Esophagus (tissue), 2 donors: ENCODE data around the gene REG3G. TPM values are rescaled to one million over a fixed set of nuclear protein-coding genes. Genes with fewer than 3 reads are reported as not detected.
"Not testable (repeated sequence)": the region's sequence is repeated elsewhere in the genome, so short reads cannot be mapped to it uniquely, and the experiment has no call there.

ENCODE experiments used
- H3K27ac ChIP-seq, 2 donors: one replicate each; pipeline ENCODE4 v1.5.1; 2013; ENCODE audit warnings: low read depth in 2 of 2, mild to moderate bottlenecking in 2 of 2, inconsistent platforms in 1 of 2, low read length in 1 of 2, moderate library complexity in 1 of 2
- H3K27me3 ChIP-seq, 2 donors: one replicate each; pipeline ENCODE4 v1.6.1; 2013; ENCODE audit warnings: low read length in 2 of 2, control low read depth in 1 of 2, mild to moderate bottlenecking in 1 of 2; ENCODE audit not compliant: insufficient read depth in 2 of 2, control insufficient read depth in 1 of 2
- H3K36me3 ChIP-seq, 2 donors: one replicate each; pipeline ENCODE4 v1.6.1; 2013; ENCODE audit warnings: low read length in 1 of 2; ENCODE audit not compliant: control insufficient read depth in 2 of 2, insufficient read depth in 2 of 2
- H3K4me1 ChIP-seq, 2 donors: one replicate each; pipeline ENCODE4 v1.6.1; 2013; ENCODE audit warnings: low read length in 1 of 2; ENCODE audit not compliant: control insufficient read depth in 2 of 2, insufficient read depth in 2 of 2
- H3K4me3 ChIP-seq, 2 donors: one replicate each; pipeline ENCODE4 v1.5.1; 2013; ENCODE audit warnings: low read length in 2 of 2, mild to moderate bottlenecking in 2 of 2, low read depth in 1 of 2, moderate library complexity in 1 of 2
- H3K9me3 ChIP-seq, 2 donors: one replicate each; pipeline ENCODE4 v1.6.1; 2013; ENCODE audit warnings: mild to moderate bottlenecking in 2 of 2, low read depth in 1 of 2, low read length in 1 of 2, moderate library complexity in 1 of 2; ENCODE audit not compliant: control insufficient read depth in 2 of 2, insufficient read depth in 1 of 2
- WGBS, 2 donors: extraction: QIAGEN DNeasy Blood & Tissue Kit; methylation state at CpG; one replicate each; pipeline ENCODE4 v1.1.7; 2013; 5-methylcytosine and 5-hydroxymethylcytosine counted together
- polyA plus RNA-seq, 2 donors: library from polyadenylated mRNA; stranded (reverse); fragments of 200-250 nt; gene quantifications; one replicate each; pipeline ENCODE4 v1.2.3, GENCODE V29; 2013
- donor health status: healthy with polysubstance abuse.
- donor health status: Bipolar disorder and iron deficiency.

REG3G gene
- polyA plus RNA-seq, 2 donors, result not detected

DNA sequence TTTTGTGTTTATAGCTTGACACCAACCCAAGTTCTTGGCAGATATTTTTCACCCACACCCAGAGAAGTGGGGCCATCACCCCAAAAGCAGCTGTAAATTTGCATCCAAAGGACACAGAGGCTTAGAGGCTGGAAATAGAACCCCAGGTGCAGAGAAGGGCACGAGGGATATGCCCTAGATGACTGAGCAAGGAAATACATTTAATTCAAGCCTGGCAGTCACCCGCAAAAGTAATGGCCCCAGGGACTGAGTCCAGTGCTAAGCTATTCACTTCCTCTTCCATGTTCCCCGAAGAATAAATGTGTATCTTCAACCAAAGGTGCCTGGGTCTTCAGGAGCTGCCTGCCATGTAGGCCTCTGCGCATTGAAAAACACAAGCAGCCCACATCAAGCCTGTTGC, 14.0 kb upstream of the REG3G start:
- H3K27ac ChIP-seq, result no peak overlapping the region
- H3K27me3 ChIP-seq, result no peaks in the 10 kb centered on the region
- H3K4me1 ChIP-seq, result no peaks in the 10 kb centered on the region
- no peaks in the 10 kb centered on the region for H3K9me3 ChIP-seq
- no peak overlapping the region for H3K4me3 ChIP-seq
- WGBS, 2 donors, result 57 to 72% methylated on average over 4 of the region's 4 CpGs
- H3K36me3 ChIP-seq, result no peaks in the 10 kb centered on the region

DNA sequence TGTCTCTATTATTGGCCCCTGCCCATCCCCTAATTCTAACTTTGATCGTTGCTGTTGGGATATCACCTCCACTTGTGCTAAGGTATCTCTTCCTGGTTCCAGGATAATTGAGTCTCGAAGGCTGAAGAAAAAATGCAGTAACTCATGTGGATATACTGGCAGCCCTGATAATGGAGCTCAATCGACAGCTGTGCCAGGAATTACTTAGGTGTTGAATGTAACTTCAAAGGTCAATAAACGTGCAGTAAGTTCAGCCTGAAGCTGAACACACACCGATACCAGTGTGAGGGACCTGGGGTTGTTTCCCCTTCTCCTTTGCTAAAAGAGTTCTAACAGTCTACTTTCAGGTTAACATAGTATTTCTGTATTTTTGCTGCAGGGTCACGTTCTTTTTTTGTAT, 11.9 kb upstream of the REG3G start:
- Histone ChIP-seq H3K4me3 (no peak overlapping the region), H3K27me3 (no peaks in the 10 kb centered on the region)
- WGBS, 2 donors, result 46 to 66% methylated on average over 6 of the region's 6 CpGs

DNA sequence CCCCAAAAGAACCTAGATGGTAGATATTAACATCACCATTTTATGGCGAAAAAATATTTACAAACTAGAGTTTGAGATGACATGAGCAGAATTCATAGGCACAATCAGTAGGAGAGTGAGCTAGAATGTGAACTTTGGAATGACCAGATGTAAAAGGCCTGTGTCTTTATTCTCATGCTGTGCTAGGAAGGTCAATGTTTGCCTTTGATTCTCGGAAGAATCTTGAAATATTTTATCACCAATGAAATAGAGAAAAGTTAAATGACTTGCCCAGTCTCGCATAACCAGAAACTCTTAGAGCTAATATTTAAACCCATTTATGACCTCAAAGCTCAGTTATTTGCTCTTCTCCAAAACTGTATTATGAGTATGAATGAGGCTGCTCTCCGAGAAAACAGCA, 9.2 kb upstream of the REG3G start:
- Histone ChIP-seq H3K4me1 (no peaks in the 10 kb centered on the region), H3K27ac (no peak overlapping the region), H3K36me3 (no peaks in the 10 kb centered on the region), H3K27me3 (no peaks in the 10 kb centered on the region), H3K4me3 (no peak overlapping the region), H3K9me3 (no peaks in the 10 kb centered on the region)
- 51 to 61% methylated on average over 4 of the region's 4 CpGs for WGBS, 2 donors

More for the DNA sequence above, 11.9 kb upstream of the REG3G start:
- no peaks in the 10 kb centered on the region for H3K9me3 ChIP-seq
- no peaks in the 10 kb centered on the region for H3K36me3 ChIP-seq
- H3K27ac ChIP-seq, result no peak overlapping the region
- no peaks in the 10 kb centered on the region for H3K4me1 ChIP-seq

DNA sequence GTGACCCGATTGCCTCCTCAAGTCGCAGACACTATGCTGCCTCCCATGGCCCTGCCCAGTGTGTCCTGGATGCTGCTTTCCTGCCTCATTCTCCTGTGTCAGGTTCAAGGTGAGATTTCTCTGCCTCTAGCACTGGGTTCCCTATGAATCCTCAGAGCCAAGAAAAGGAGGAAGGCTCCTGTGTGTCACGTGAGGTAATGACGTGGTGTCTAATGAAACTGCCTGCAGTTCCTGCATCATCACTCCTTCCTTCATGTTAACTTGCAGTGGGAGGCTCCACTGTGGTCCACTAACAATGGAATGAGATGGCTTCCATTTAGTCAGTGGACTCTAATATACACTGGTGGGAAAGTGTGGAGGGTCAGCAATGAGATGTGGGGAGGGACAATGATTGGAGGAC, 559 bp downstream of the REG3G start:
- Histone ChIP-seq H3K27me3 (no peaks in the 10 kb centered on the region), H3K9me3 (peaks cover 0 to 5% of the 10 kb centered on the region in 2 donors), H3K36me3 (no peaks in the 10 kb centered on the region), H3K4me3 (no peak overlapping the region), H3K4me1 (no peaks in the 10 kb centered on the region), H3K27ac (no peak overlapping the region)
- 62 to 89% methylated on average over 4 of the region's 4 CpGs for WGBS, 2 donors

DNA sequence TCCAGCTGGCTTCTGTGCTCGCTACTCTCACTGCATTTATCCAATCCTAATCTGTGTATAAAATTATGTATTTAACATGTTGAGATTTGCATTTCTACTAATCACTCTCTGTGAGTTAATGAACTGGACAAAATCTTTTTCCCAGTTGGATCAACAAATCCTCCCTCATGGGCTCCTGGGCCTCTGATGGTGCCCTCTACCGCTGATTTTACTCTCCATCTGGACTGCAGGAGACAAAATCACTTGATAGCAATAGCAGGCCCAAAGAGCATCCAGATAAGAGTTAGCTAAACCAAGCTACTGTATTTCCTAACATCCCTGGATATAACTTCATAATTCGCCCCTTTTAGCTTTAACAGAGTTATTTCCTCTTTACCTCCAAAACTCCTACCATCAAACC, 14.4 kb downstream of the REG3G start:
- no peaks in the 10 kb centered on the region for H3K9me3 ChIP-seq
- no peaks in the 10 kb centered on the region for H3K27me3 ChIP-seq
- H3K4me3 ChIP-seq, result no peak overlapping the region
- H3K27ac ChIP-seq, result no peak overlapping the region
- WGBS, 2 donors, result 66 to 69% methylated on average over 3 of the region's 3 CpGs
- no peaks in the 10 kb centered on the region for H3K36me3 ChIP-seq
- no peaks in the 10 kb centered on the region for H3K4me1 ChIP-seq

DNA sequence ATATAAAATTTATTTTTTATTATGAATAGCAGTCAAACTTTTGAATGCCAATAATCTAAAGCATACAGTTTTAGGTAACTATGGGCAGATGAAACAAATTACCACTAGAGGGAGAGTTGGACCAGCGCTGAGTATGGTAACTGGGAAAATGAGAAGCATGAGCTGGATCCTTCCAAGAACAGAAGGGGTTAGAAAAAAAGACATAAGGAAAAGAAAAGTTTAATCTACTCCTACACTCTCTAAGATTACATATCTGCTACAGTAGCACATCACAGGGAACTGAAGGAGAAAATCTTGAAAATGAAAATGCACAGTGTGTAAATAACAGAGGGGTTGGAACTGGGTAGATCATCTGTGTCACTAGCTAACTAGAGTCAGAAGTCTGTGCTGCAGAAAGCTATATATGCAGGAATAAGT, 15.5 kb downstream of the REG3G start:
- 13 to 17% methylated on average over 1 of the region's 1 CpG for WGBS, 2 donors
- no peaks in the 10 kb centered on the region for H3K36me3 ChIP-seq
- no peaks in the 10 kb centered on the region for H3K27me3 ChIP-seq
- no peaks in the 10 kb centered on the region for H3K4me1 ChIP-seq
- no peaks in the 10 kb centered on the region for H3K9me3 ChIP-seq
- no peak overlapping the region for H3K27ac ChIP-seq
- no peak overlapping the region for H3K4me3 ChIP-seq

DNA sequence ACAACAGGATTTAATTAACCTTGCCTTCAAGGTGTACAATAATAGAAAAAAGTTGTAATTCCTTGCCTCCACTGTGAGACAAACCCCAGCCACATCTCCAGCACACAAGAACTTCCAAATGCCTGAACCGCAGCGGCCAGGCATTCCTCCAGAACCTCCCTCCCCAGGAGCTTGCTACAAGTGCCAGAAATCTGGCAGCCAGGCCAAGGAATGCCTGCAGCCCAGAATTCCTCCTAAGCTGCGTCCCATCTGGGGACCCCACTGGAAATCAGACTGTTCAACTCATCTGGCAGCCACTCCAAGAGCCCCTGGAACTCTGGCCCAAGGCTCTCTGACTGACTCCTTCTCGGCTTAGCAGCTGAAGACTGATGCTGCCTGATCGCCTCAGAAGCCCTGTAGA, 28.0 kb downstream of the REG3G start:
- not testable (repeated sequence) for H3K4me1 ChIP-seq, H3K27me3 ChIP-seq, H3K9me3 ChIP-seq, H3K36me3 ChIP-seq, H3K4me3 ChIP-seq, H3K27ac ChIP-seq
- 47 to 61% methylated on average over 5 of the region's 5 CpGs for WGBS, 2 donors

DNA sequence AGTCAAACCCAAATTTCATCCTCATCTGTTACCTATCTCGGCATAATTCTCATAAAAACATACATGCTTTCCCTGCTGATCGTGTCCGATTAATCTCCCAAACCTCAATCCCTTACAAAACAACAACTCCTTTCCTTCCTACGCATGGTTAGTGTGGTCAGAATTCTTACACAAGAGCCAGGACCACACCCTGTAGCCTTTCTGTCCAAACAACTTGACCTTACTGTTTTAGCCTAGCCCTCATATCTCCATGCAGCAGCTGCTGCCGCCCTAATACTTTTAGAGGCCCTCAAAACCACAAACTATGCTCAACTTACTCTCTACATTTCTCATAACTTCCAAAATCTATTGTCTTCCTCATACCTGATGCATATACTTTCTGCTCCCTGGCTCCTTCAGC, 29.3 kb downstream of the REG3G start:
- 68 to 78% methylated on average over 5 of the region's 5 CpGs for WGBS, 2 donors

DNA sequence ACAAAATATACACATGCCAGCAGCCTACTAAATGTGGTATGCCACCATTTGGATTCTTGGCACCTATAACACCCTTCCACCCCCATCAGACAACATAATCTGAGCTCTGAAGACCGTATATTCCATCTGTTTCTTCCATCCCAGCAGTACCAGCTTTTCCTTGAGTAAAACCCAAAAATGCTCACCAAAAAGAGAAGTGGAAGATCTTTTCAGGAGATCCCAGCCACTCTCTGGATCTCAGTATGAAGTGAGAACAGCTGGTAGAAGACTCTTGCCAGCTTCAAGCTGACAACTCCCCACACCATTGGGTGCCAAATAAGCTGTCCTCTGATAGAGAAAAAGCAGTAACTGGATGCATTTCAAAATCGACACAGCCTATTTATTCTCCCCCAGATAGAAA, 39.7 kb downstream of the REG3G start:
- no peak overlapping the region for H3K27ac ChIP-seq
- H3K27me3 ChIP-seq, result no peaks in the 10 kb centered on the region
- no peaks in the 10 kb centered on the region for H3K36me3 ChIP-seq
- H3K4me3 ChIP-seq, result no peak overlapping the region
- peaks cover 3 to 6% of the 10 kb centered on the region in 2 donors for H3K9me3 ChIP-seq
- no peaks in the 10 kb centered on the region for H3K4me1 ChIP-seq
- 75 to 76% methylated on average over 2 of the region's 2 CpGs for WGBS, 2 donors

More for the DNA sequence above, 29.3 kb downstream of the REG3G start:
- H3K36me3 ChIP-seq, H3K4me3 ChIP-seq, H3K4me1 ChIP-seq, H3K27ac ChIP-seq, H3K27me3 ChIP-seq, H3K9me3 ChIP-seq: not testable (repeated sequence)

DNA sequence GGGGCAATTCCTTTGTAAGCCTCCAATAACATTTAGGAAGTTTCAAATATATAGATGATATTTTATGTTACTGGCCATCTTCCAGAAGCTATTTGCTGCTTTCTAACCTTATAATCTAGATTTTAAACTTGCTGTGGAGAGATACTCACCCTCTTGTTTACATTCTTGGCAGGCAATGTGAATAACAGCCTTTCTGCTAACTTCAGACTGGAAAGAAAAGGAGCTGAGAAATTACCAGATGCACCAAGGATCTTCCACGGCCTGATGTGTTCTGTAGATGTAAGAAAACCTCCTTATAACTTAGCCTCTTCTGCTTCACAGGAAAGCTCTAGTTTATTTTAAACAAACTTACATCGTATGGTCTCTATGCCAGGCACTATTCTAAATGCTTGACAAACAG, 45.6 kb downstream of the REG3G start:
- H3K9me3 ChIP-seq, result peaks cover 0 to 4% of the 10 kb centered on the region in 2 donors
- H3K27ac ChIP-seq, result no peak overlapping the region
- no peak overlapping the region for H3K4me3 ChIP-seq
- 72 to 76% methylated on average over 2 of the region's 2 CpGs for WGBS, 2 donors
- no peaks in the 10 kb centered on the region for H3K27me3 ChIP-seq
- no peaks in the 10 kb centered on the region for H3K36me3 ChIP-seq
- H3K4me1 ChIP-seq, result no peaks in the 10 kb centered on the region
